Gastroesophageal sphincter (tissue), 3 donors: ENCODE results near the gene PHC2.

ENCODE experiments used
- EP300 ChIP-seq: sonication (generic); formaldehyde crosslinking; IDR thresholded peaks from one replicate; pipeline ENCODE4 v1.6.1; 2017; ENCODE audit warnings: antibody characterized with exemption, mild to moderate bottlenecking
- POLR2A ChIP-seq, 2 donors: fragments of 450-650 bp; IDR thresholded peaks; one replicate each; pipeline ENCODE4 v1.6.1; 2017; ENCODE audit warnings: antibody characterized with exemption in 2 of 2, mild to moderate bottlenecking in 2 of 2, moderate library complexity in 1 of 2
- TF ChIP-seq, protein P1 (sequence below), 4 experiments: fragments of 200-600 bp in 2 of 4; fragments of 450-650 bp in 2 of 4; sonication (generic) in 1 of 4; IDR thresholded peaks; one replicate each; pipeline ENCODE4 v1.5.1; 2017 to 2019; ENCODE audit warnings: antibody characterized with exemption in 4 of 4, mild to moderate bottlenecking in 2 of 4, moderate library complexity in 2 of 4

DNA sequence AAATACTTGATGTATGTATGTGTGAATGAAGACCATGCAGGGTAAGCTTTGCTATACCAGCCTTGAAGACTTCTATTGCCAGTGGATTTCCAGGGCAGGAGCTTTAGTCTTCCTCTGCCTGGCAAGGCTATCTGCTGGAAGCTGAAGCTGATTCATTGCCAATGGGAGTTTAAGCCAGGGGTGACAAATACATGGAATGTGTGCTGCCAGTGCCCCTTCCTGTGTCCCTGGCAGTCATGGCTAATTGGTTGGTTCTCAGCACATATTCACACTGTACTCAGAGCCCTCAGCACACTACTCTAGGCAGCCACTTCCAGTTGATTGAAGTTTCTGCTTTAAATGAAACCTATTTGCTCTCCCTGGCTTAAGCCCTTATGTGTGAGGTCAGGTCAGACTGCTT lies 43.0 kb upstream of the PHC2 start:
- TF ChIP-seq, protein P1, sequence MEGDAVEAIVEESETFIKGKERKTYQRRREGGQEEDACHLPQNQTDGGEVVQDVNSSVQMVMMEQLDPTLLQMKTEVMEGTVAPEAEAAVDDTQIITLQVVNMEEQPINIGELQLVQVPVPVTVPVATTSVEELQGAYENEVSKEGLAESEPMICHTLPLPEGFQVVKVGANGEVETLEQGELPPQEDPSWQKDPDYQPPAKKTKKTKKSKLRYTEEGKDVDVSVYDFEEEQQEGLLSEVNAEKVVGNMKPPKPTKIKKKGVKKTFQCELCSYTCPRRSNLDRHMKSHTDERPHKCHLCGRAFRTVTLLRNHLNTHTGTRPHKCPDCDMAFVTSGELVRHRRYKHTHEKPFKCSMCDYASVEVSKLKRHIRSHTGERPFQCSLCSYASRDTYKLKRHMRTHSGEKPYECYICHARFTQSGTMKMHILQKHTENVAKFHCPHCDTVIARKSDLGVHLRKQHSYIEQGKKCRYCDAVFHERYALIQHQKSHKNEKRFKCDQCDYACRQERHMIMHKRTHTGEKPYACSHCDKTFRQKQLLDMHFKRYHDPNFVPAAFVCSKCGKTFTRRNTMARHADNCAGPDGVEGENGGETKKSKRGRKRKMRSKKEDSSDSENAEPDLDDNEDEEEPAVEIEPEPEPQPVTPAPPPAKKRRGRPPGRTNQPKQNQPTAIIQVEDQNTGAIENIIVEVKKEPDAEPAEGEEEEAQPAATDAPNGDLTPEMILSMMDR (IDR thresholded peaks at IDR 0.05) = no peak
- TF ChIP-seq EP300 (no peak), POLR2A (IDR thresholded peaks at IDR 0.05) (no peak)
